HEK293 (cell line): ENCODE results near the gene PCDH9.

Source experiments
- ZBTB21 ChIP-seq: fragments of 450-650 bp; formaldehyde crosslinking; IDR thresholded peaks from 2 replicates; pipeline ENCODE4 v1.5.1; 2017; ENCODE audit warnings: missing biosample characterization, missing genetic modification characterization
- ZNF426 ChIP-seq: fragments of 450-650 bp; formaldehyde crosslinking; IDR thresholded peaks from 2 replicates; pipeline ENCODE4 v1.5.1; 2017; ENCODE audit warnings: missing biosample characterization, missing genetic modification characterization, mild to moderate bottlenecking, inconsistent platforms, moderate library complexity
- ZNF433 ChIP-seq: fragments of 450-650 bp; formaldehyde crosslinking; IDR thresholded peaks from 2 replicates; pipeline ENCODE4 v1.5.1; 2016; ENCODE audit warnings: missing biosample characterization, missing genetic modification characterization, low read depth
- ZNF510 ChIP-seq: fragments of 450-650 bp; formaldehyde crosslinking; IDR thresholded peaks from 2 replicates; pipeline ENCODE4 v1.5.1; 2018; ENCODE audit warnings: mild to moderate bottlenecking, missing genetic modification characterization, missing biosample characterization; ENCODE audit not compliant: insufficient replicate concordance
- ZNF560 ChIP-seq: fragments of 450-650 bp; formaldehyde crosslinking; IDR thresholded peaks from 2 replicates; pipeline ENCODE4 v1.5.1; 2017; ENCODE audit warnings: missing biosample characterization, missing genetic modification characterization, borderline replicate concordance
- ZNF660 ChIP-seq: fragments of 450-650 bp; IDR thresholded peaks from 2 replicates; pipeline ENCODE4 v1.5.1; 2018; ENCODE audit warnings: missing biosample characterization, mild to moderate bottlenecking, missing genetic modification characterization
- TF ChIP-seq, protein P1 (sequence below): fragments of 450-650 bp; formaldehyde crosslinking; IDR thresholded peaks from 2 replicates; pipeline ENCODE4 v1.5.1; 2016; ENCODE audit warnings: missing biosample characterization, missing genetic modification characterization

GRCh38 chr13:66864627-66865026, 365.5 kb downstream of the PCDH9 start:
- TF ChIP-seq ZNF560 (tag by site-specific recombination) (no peak), ZNF510 (no peak), ZBTB21 (no peak), ZNF433 (tag by site-specific recombination) (no peak), ZNF660 (tag by site-specific recombination) (no peak), ZNF426 (tag by site-specific recombination) (no peak)
- TF ChIP-seq, protein P1, sequence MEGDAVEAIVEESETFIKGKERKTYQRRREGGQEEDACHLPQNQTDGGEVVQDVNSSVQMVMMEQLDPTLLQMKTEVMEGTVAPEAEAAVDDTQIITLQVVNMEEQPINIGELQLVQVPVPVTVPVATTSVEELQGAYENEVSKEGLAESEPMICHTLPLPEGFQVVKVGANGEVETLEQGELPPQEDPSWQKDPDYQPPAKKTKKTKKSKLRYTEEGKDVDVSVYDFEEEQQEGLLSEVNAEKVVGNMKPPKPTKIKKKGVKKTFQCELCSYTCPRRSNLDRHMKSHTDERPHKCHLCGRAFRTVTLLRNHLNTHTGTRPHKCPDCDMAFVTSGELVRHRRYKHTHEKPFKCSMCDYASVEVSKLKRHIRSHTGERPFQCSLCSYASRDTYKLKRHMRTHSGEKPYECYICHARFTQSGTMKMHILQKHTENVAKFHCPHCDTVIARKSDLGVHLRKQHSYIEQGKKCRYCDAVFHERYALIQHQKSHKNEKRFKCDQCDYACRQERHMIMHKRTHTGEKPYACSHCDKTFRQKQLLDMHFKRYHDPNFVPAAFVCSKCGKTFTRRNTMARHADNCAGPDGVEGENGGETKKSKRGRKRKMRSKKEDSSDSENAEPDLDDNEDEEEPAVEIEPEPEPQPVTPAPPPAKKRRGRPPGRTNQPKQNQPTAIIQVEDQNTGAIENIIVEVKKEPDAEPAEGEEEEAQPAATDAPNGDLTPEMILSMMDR (tag by site-specific recombination): no peak
